GM12892 (cell line): ENCODE results near the gene RSPH4A.

Source experiments
- POLR2A ChIP-seq: IDR thresholded peaks from 2 replicates; pipeline ENCODE4 v1.6.1; 2011; ENCODE audit warnings: low read depth, low read length, control low read depth
- POLR2AphosphoS5 ChIP-seq: IDR thresholded peaks from 2 replicates; pipeline ENCODE4 v1.6.1; 2011; ENCODE audit warnings: low read depth, low read length, control low read depth
- TAF1 ChIP-seq: IDR thresholded peaks from 2 replicates; pipeline ENCODE4 v1.6.1; 2011; ENCODE audit warnings: low read depth, mild to moderate bottlenecking, control low read depth, low read length, borderline replicate concordance

- TF ChIP-seq POLR2A (no peak), POLR2AphosphoS5 (no peak), TAF1 (no peak)
These were observed 36.1 kb upstream of the RSPH4A start for GRCh38 chr6:116580198-116580597.
